WTC11 (cell line): ENCODE results near the gene FNDC7. TPM values are rescaled to one million over a fixed set of nuclear protein-coding genes. Genes with fewer than 3 reads are reported as not detected.

ENCODE experiments used
- ATAC-seq: fragments of 200-7000 bp; cut with Tn5 transposase; 2 replicates; pipeline ENCODE4 v1.10.0; 2021; ENCODE audit warnings: mild to moderate bottlenecking, moderate library complexity
- CTCF ChIA-PET: fragments of 300-600 bp; sonication (Branson Sonifier 250); formaldehyde crosslinking; loops from one replicate; lab custom pipeline; 2021; ENCODE audit warnings: antibody characterized with exemption; lab: Charles Lee
- POLR2A ChIA-PET: fragments of 350-600 bp; sonication (Branson Sonifier 250); formaldehyde crosslinking; loops from one replicate; lab custom pipeline; 2021; ENCODE audit warnings: antibody characterized with exemption; lab: Charles Lee
- DNase-seq: peaks from one replicate; pipeline ENCODE4 v3.0.0; 2021; ENCODE audit warnings: low spot score
- H3K27ac Mint-ChIP-seq: 2 replicates; pipeline ENCODE4 v1.8.0; 2021; ENCODE audit warnings: mixed read lengths
- H3K27me3 Mint-ChIP-seq: 2 replicates; pipeline ENCODE4 v1.8.0; 2021; ENCODE audit warnings: low read depth, mild to moderate bottlenecking, moderate library complexity, mixed read lengths
- H3K36me3 Mint-ChIP-seq: 2 replicates; pipeline ENCODE4 v1.8.0; 2021; ENCODE audit warnings: mixed read lengths
- H3K4me1 Mint-ChIP-seq: 2 replicates; pipeline ENCODE4 v1.8.0; 2022; ENCODE audit warnings: mixed read lengths
- H3K4me3 Mint-ChIP-seq: 2 replicates; pipeline ENCODE4 v1.8.0; 2021; ENCODE audit warnings: mild to moderate bottlenecking, moderate library complexity, mixed read lengths
- H3K9me3 Mint-ChIP-seq: 2 replicates; pipeline ENCODE4 v1.8.0; 2021; ENCODE audit warnings: mixed read lengths
- ATF1 ChIP-seq: sonication (generic); formaldehyde crosslinking; IDR thresholded peaks from 2 replicates; pipeline ENCODE4 v1.8.1; 2023; ENCODE audit warnings: mild to moderate bottlenecking, moderate library complexity, missing genetic modification reagents
- E2F5 ChIP-seq: sonication (generic); formaldehyde crosslinking; IDR thresholded peaks from 2 replicates; pipeline ENCODE4 v1.8.1; 2022; ENCODE audit warnings: mild to moderate bottlenecking, moderate library complexity, missing genetic modification reagents
- EMX1 ChIP-seq: fragments of 250-450 bp; sonication (Bioruptor Pico); IDR thresholded peaks from 2 replicates; pipeline ENCODE4 v1.8.0; 2021; ENCODE audit warnings: mild to moderate bottlenecking
- ETV6 ChIP-seq: sonication (generic); formaldehyde crosslinking; IDR thresholded peaks from 2 replicates; pipeline ENCODE4 v1.8.1; 2022; ENCODE audit warnings: mild to moderate bottlenecking, missing genetic modification reagents
- FOXP1 ChIP-seq: sonication (generic); formaldehyde crosslinking; IDR thresholded peaks from 2 replicates; pipeline ENCODE4 v1.8.0; 2022; ENCODE audit warnings: missing genetic modification reagents, mild to moderate bottlenecking, moderate library complexity, borderline replicate concordance
- GABPB1 ChIP-seq: sonication (generic); formaldehyde crosslinking; IDR thresholded peaks from 2 replicates; pipeline ENCODE4 v1.8.1; 2023; ENCODE audit warnings: mild to moderate bottlenecking, missing genetic modification reagents
- GTF2I ChIP-seq: fragments of 250-450 bp; sonication (Bioruptor Pico); conservative IDR thresholded peaks from 2 replicates; pipeline ENCODE4 v1.4.0; 2021; ENCODE audit warnings: mild to moderate bottlenecking
- HMGA2 ChIP-seq: fragments of 250-450 bp; sonication (Bioruptor Pico); IDR thresholded peaks from 2 replicates; pipeline ENCODE4 v1.4.0; 2021; ENCODE audit warnings: mild to moderate bottlenecking, moderate library complexity
- MAX ChIP-seq: sonication (generic); formaldehyde crosslinking; IDR thresholded peaks from 2 replicates; pipeline ENCODE4 v1.8.0; 2022; ENCODE audit warnings: mild to moderate bottlenecking, missing genetic modification reagents
- MXD4 ChIP-seq: fragments of 250-450 bp; sonication (Bioruptor Pico); IDR thresholded peaks from 2 replicates; pipeline ENCODE4 v1.8.0; 2021; ENCODE audit warnings: mild to moderate bottlenecking, moderate library complexity, borderline replicate concordance
- SMAD4 ChIP-seq: sonication (generic); formaldehyde crosslinking; IDR thresholded peaks from 2 replicates; pipeline ENCODE4 v1.8.0; 2022; ENCODE audit warnings: mild to moderate bottlenecking, missing genetic modification reagents
- SP1 ChIP-seq: sonication (generic); formaldehyde crosslinking; conservative IDR thresholded peaks from 2 replicates; pipeline ENCODE4 v1.8.1; 2022; ENCODE audit warnings: missing genetic modification reagents
- TCF7 ChIP-seq: sonication (generic); formaldehyde crosslinking; IDR thresholded peaks from 2 replicates; pipeline ENCODE4 v1.8.0; 2022; ENCODE audit warnings: mild to moderate bottlenecking, low read depth, missing genetic modification reagents, moderate library complexity
- TEAD4 ChIP-seq: sonication (generic); formaldehyde crosslinking; IDR thresholded peaks from 2 replicates; pipeline ENCODE4 v1.8.0; 2022; ENCODE audit warnings: mild to moderate bottlenecking, missing genetic modification reagents
- TP53 ChIP-seq: sonication (generic); formaldehyde crosslinking; IDR thresholded peaks from 2 replicates; pipeline ENCODE4 v1.8.1; 2023; ENCODE audit warnings: mild to moderate bottlenecking, missing genetic modification reagents
- ZNF232 ChIP-seq: sonication (generic); formaldehyde crosslinking; IDR thresholded peaks from 2 replicates; pipeline ENCODE4 v1.8.0; 2022; ENCODE audit warnings: mild to moderate bottlenecking, missing genetic modification reagents
- ZNF416 ChIP-seq: fragments of 250-450 bp; sonication (Bioruptor Pico); IDR thresholded peaks from 2 replicates; pipeline ENCODE4 v1.9.0; 2021; ENCODE audit warnings: mild to moderate bottlenecking, inconsistent platforms
- ZNF512 ChIP-seq: sonication (generic); formaldehyde crosslinking; IDR thresholded peaks from 2 replicates; pipeline ENCODE4 v1.8.1; 2022; ENCODE audit warnings: missing genetic modification reagents, borderline replicate concordance
- total RNA-seq: library from RNA; stranded (reverse); gene quantifications from 3 replicates; pipeline ENCODE4 v1.2.3, GENCODE V29; 2021
- TF ChIP-seq, protein P1 (sequence below): sonication (generic); formaldehyde crosslinking; conservative IDR thresholded peaks from 2 replicates; pipeline ENCODE4 v1.8.1; 2023; ENCODE audit warnings: mild to moderate bottlenecking, low read depth, missing genetic modification reagents, moderate library complexity
- TF ChIP-seq, protein P2 (sequence below): sonication (generic); formaldehyde crosslinking; IDR thresholded peaks from 2 replicates; pipeline ENCODE4 v1.8.1; 2023; ENCODE audit warnings: mild to moderate bottlenecking, missing genetic modification reagents, moderate library complexity
- TF ChIP-seq, protein P3 (sequence below): sonication (generic); formaldehyde crosslinking; IDR thresholded peaks from 2 replicates; pipeline ENCODE4 v1.8.1; 2023; ENCODE audit warnings: mild to moderate bottlenecking, moderate library complexity, missing genetic modification reagents

Gene FNDC7
- total RNA-seq, 1 experiment from 2014 or later: 0.28 TPM

DNA sequence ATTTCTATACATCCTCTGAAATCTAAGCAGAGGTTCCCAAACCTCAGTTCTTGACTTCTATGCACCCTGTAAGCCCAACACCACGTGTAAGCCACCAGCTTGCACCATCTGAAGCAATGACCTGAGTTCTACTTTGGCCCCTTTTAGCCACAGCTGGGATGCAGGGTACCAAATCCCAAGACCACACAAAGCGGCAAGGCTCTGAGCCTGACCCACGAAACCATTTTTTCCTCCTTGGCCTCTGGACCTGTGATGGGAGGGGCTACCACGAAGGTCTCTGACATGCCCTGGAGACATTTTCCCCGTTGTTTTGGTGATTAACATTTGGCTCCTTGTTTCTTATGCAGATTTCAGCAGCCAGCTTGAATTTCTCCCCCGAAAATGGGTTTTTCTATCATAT, 72.6 kb downstream of the FNDC7 start:
- peaks cover 3% of the 10 kb centered on the region for H3K27me3 Mint-ChIP-seq
- TF ChIP-seq ZNF512 (no peak), GABPB1 (CRISPR knock-in tag) (no peak), ETV6 (CRISPR knock-in tag) (no peak), SMAD4 (CRISPR knock-in tag) (no peak), TP53 (CRISPR knock-in tag) (no peak), EMX1 (CRISPR knock-in tag) (no peak), SP1 (CRISPR knock-in tag) (no peak), HMGA2 (CRISPR knock-in tag) (no peak), MAX (CRISPR knock-in tag) (no peak), ATF1 (CRISPR knock-in tag) (no peak), E2F5 (CRISPR knock-in tag) (no peak), TCF7 (CRISPR knock-in tag) (no peak), ZNF416 (CRISPR knock-in tag) (no peak), MXD4 (CRISPR knock-in tag) (no peak), ZNF232 (CRISPR knock-in tag) (no peak), TEAD4 (CRISPR knock-in tag) (no peak)
- TF ChIP-seq, protein P1, sequence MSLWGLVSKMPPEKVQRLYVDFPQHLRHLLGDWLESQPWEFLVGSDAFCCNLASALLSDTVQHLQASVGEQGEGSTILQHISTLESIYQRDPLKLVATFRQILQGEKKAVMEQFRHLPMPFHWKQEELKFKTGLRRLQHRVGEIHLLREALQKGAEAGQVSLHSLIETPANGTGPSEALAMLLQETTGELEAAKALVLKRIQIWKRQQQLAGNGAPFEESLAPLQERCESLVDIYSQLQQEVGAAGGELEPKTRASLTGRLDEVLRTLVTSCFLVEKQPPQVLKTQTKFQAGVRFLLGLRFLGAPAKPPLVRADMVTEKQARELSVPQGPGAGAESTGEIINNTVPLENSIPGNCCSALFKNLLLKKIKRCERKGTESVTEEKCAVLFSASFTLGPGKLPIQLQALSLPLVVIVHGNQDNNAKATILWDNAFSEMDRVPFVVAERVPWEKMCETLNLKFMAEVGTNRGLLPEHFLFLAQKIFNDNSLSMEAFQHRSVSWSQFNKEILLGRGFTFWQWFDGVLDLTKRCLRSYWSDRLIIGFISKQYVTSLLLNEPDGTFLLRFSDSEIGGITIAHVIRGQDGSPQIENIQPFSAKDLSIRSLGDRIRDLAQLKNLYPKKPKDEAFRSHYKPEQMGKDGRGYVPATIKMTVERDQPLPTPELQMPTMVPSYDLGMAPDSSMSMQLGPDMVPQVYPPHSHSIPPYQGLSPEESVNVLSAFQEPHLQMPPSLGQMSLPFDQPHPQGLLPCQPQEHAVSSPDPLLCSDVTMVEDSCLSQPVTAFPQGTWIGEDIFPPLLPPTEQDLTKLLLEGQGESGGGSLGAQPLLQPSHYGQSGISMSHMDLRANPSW (CRISPR knock-in tag): no peak
- TF ChIP-seq, protein P2, sequence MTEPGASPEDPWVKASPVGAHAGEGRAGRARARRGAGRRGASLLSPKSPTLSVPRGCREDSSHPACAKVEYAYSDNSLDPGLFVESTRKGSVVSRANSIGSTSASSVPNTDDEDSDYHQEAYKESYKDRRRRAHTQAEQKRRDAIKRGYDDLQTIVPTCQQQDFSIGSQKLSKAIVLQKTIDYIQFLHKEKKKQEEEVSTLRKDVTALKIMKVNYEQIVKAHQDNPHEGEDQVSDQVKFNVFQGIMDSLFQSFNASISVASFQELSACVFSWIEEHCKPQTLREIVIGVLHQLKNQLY (CRISPR knock-in tag): no peak
- TF ChIP-seq, protein P3, sequence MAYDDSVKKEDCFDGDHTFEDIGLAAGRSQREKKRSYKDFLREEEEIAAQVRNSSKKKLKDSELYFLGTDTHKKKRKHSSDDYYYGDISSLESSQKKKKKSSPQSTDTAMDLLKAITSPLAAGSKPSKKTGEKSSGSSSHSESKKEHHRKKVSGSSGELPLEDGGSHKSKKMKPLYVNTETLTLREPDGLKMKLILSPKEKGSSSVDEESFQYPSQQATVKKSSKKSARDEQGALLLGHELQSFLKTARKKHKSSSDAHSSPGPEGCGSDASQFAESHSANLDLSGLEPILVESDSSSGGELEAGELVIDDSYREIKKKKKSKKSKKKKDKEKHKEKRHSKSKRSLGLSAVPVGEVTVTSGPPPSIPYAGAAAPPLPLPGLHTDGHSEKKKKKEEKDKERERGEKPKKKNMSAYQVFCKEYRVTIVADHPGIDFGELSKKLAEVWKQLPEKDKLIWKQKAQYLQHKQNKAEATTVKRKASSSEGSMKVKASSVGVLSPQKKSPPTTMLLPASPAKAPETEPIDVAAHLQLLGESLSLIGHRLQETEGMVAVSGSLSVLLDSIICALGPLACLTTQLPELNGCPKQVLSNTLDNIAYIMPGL (CRISPR knock-in tag): no peak
- TF ChIP-seq, all 79 proteins: peak for 0
- H3K9me3 Mint-ChIP-seq: peaks cover 50% of the 10 kb centered on the region
- DNase-seq (no peak), ATAC-seq (no peak)
- CTCF ChIA-PET: no interaction called here
- H3K36me3 Mint-ChIP-seq: peaks cover 77% of the 10 kb centered on the region
- POLR2A ChIA-PET: no interaction called here
- no peak overlapping the region for H3K27ac Mint-ChIP-seq
- no peak overlapping the region for H3K4me3 Mint-ChIP-seq
- peaks cover 4% of the 10 kb centered on the region; the same call in 1 of the 2 replicates for H3K4me1 Mint-ChIP-seq

GRCh38 chr1:108785880-108786279, 73.2 kb downstream of the FNDC7 start:
- DNase-seq (no peak), ATAC-seq (no peak)
- H3K9me3 Mint-ChIP-seq: peaks cover 56% of the 10 kb centered on the region
- ChIA-PET POLR2A (no interaction called here), CTCF (no interaction called here)
- no peak overlapping the region for H3K27ac Mint-ChIP-seq
- no peak overlapping the region for H3K4me3 Mint-ChIP-seq
- peaks cover 3% of the 10 kb centered on the region for H3K27me3 Mint-ChIP-seq
- H3K4me1 Mint-ChIP-seq: peaks cover 2% of the 10 kb centered on the region; the same call in 1 of the 2 replicates
- TF ChIP-seq FOXP1 (CRISPR knock-in tag): no peak
- TF ChIP-seq GTF2I (CRISPR knock-in tag): no peak
- H3K36me3 Mint-ChIP-seq: peaks cover 81% of the 10 kb centered on the region
